Measurements from ENCODE around the gene RHOA. TPM values are rescaled to one million over a fixed set of nuclear protein-coding genes. Genes with fewer than 3 reads are reported as not detected.

Gene RHOA
- total RNA-seq, 1 donor from 2014 or later: 601 TPM

GRCh38 chr3:49310677-49311076 lies 101.1 kb downstream of the RHOA start:
- no peaks in the 10 kb centered on the region for H3K27me3 ChIP-seq (ENCODE audit: low read depth)
- ATAC-seq (no peak), DNase-seq (no peak)
- H3K4me3 ChIP-seq: no peak overlapping the region
- intact Hi-C loops (cut with DNase I): no loop called here
- no peaks in the 10 kb centered on the region for H3K4me1 ChIP-seq
- H3K36me3 ChIP-seq: peaks cover 99% of the 10 kb centered on the region
- TF ChIP-seq CTCF (IDR thresholded peaks at IDR 0.05): no peak
- no peaks in the 10 kb centered on the region for H3K9me3 ChIP-seq
- H3K27ac ChIP-seq: no peak overlapping the region

Other genes with a start within 250 kb of the RHOA start
- gene CCDC71, start 245.6 kb downstream of the RHOA start, total RNA-seq: 23.4 TPM
- 34.8 TPM for gene KLHDC8B, start 240.4 kb downstream of the RHOA start, total RNA-seq
- gene C3orf62, start 134.7 kb downstream of the RHOA start, total RNA-seq: 10.0 TPM
- gene USP4, start 71.9 kb downstream of the RHOA start, total RNA-seq: 71.3 TPM
- 450 TPM for gene GPX1, start 53.6 kb downstream of the RHOA start, total RNA-seq
- gene TCTA, start 447 bp upstream of the RHOA start, total RNA-seq: 38.8 TPM
- gene AMT, start 10.5 kb upstream of the RHOA start, total RNA-seq: 8.4 TPM
- 22.1 TPM for gene NICN1, start 17.3 kb upstream of the RHOA start, total RNA-seq
- 71.5 TPM for gene DAG1, start 58.3 kb upstream of the RHOA start, total RNA-seq
- 0.35 TPM for gene BSN, start 142.5 kb upstream of the RHOA start, total RNA-seq

Data from lower lobe of right lung (tissue), 2 donors.